HepG2 (cell line): ENCODE data around the gene ASH1L. TPM values are rescaled to one million over a fixed set of nuclear protein-coding genes. Genes with fewer than 3 reads are reported as not detected.

ENCODE experiments used
- ATAC-seq: fragments of 200-7000 bp; cut with Tn5 transposase; 3 replicates; pipeline ENCODE4 v1.9.1; 2020; ENCODE audit warnings: mild to moderate bottlenecking, moderate library complexity
- BruUV-seq: library from RNA; stranded (reverse); fragments of 400-500 nt; replicated peaks from 2 replicates; lab custom pipeline; 2021; lab: Mats Ljungman, UMichigan
- CTCF ChIA-PET: fragments of 300-600 bp; formaldehyde crosslinking; extraction: SDS; loops from one replicate; lab custom pipeline; 2021; ENCODE audit warnings: low total read pairs, inconsistent platforms, low intra/inter-chr PET ratio; lab: Yijun Ruan, JAX
- POLR2A ChIA-PET: fragments of 350-600 bp; sonication (Branson Sonifier 250); formaldehyde crosslinking; loops from one replicate; lab custom pipeline; 2020; ENCODE audit warnings: antibody characterized with exemption, inconsistent platforms; lab: Yijun Ruan, JAX
- DNase-seq: peaks from one replicate; pipeline ENCODE4 v3.0.0-alpha.2; 2015; ENCODE audit warnings: low spot score
- FAIRE-seq: peaks from 3 replicates; lab custom pipeline; 2011; peaks lifted over from hg19 to GRCh38; lab: Jason Lieb, UNC
- H2AFZ ChIP-seq: one replicate; pipeline ENCODE4 v1.6.1; 2011; ENCODE audit warnings: low read length, inconsistent platforms
- H3K27ac ChIP-seq: fragments of 300-600 bp; 3 replicates; pipeline ENCODE4 v1.8.0; 2011; ENCODE audit warnings: mixed run types, mild to moderate bottlenecking, mixed read lengths, low read length, inconsistent platforms; ENCODE audit not compliant: insufficient read depth; ENCODE audit errors: extremely low read length
- H3K27me3 ChIP-seq, 2 experiments: fragments of 200-600 bp in 1 of 2; 2 replicates in 1 of 2; 3 replicates in 1 of 2; pipeline versions ENCODE4 v1.6.0 to v1.8.0; 2011; ENCODE audit warnings: low read length in 2 of 2, mild to moderate bottlenecking in 2 of 2, moderate library complexity in 2 of 2, inconsistent platforms in 1 of 2; ENCODE audit not compliant: insufficient read depth in 2 of 2, control insufficient read depth in 1 of 2
- H3K36me3 ChIP-seq, 2 experiments: fragments of 200-600 bp in 1 of 2; replicated peaks in 1 of 2; 2 replicates in 1 of 2; 3 replicates in 1 of 2; pipeline versions ENCODE4 v1.5.1 to v1.8.0; 2011; ENCODE audit warnings: low read length in 2 of 2, inconsistent platforms in 1 of 2; ENCODE audit not compliant: insufficient read depth in 2 of 2, control insufficient read depth in 1 of 2
- H3K4me1 ChIP-seq: 2 replicates; pipeline ENCODE4 v1.5.1; 2012; ENCODE audit warnings: low read length, inconsistent platforms; ENCODE audit not compliant: insufficient read depth
- H3K4me2 ChIP-seq: 2 replicates; pipeline ENCODE4 v1.6.0; 2011; ENCODE audit warnings: low read depth, low read length, inconsistent platforms
- H3K4me3 ChIP-seq, 3 experiments: fragments of 200-600 bp in 1 of 3; sonication (generic), shearing (Covaris generic) in 1 of 3; replicated peaks in 1 of 3; 2 replicates each; pipeline ENCODE4 v1.5.1; 2011 to 2016; ENCODE audit warnings: low read length in 3 of 3, inconsistent platforms in 2 of 3, low read depth in 2 of 3, mild to moderate bottlenecking in 2 of 3, control low read depth in 1 of 3, mixed read lengths in 1 of 3; ENCODE audit not compliant: insufficient read depth in 1 of 3
- H3K79me2 ChIP-seq: one replicate; pipeline ENCODE4 v1.6.1; 2011; ENCODE audit warnings: low read length, inconsistent platforms; ENCODE audit not compliant: insufficient read depth
- H3K9ac ChIP-seq: 2 replicates; pipeline ENCODE4 v1.6.0; 2011; ENCODE audit warnings: mild to moderate bottlenecking, low read depth, low read length, inconsistent platforms; ENCODE audit not compliant: insufficient read depth
- H3K9me3 ChIP-seq: 2 replicates; pipeline ENCODE4 v1.5.1; 2012; ENCODE audit warnings: mild to moderate bottlenecking, low read length
- H4K20me1 ChIP-seq: 2 replicates; pipeline ENCODE4 v1.6.0; 2011; ENCODE audit warnings: inconsistent platforms, mild to moderate bottlenecking, low read length, moderate library complexity; ENCODE audit not compliant: insufficient read depth
- HMG20B ChIP-seq: conservative IDR thresholded peaks from 2 replicates; pipeline ENCODE4 v1.6.1; 2016; ENCODE audit warnings: missing genetic modification reagents, missing compliant biosample characterization
- MAFK ChIP-seq, 2 experiments: IDR thresholded peaks in 1 of 2; conservative IDR thresholded peaks in 1 of 2; 2 replicates each; pipeline ENCODE4 v1.6.1; 2011; ENCODE audit warnings: improper control_type of control experiment in 2 of 2, low read length in 2 of 2
- SMYD3 ChIP-seq: sonication (generic); formaldehyde crosslinking; IDR thresholded peaks from 2 replicates; pipeline ENCODE4 v1.8.1; 2023; ENCODE audit warnings: mild to moderate bottlenecking, missing genetic modification reagents
- TRIM24 ChIP-seq: sonication (generic); formaldehyde crosslinking; IDR thresholded peaks from 2 replicates; pipeline ENCODE4 v1.8.0; 2022; ENCODE audit warnings: mild to moderate bottlenecking, missing genetic modification reagents
- ZBTB40 ChIP-seq, 2 experiments: fragments of 450-650 bp in 1 of 2; sonication (generic) in 1 of 2; formaldehyde crosslinking in 1 of 2; IDR thresholded peaks; 2 replicates each; pipeline versions ENCODE4 v1.6.1 to v1.8.0; 2016 to 2022; ENCODE audit warnings: antibody characterized with exemption in 1 of 2, mild to moderate bottlenecking in 1 of 2, missing genetic modification reagents in 1 of 2
- ZHX1 ChIP-seq: sonication (generic); formaldehyde crosslinking; IDR thresholded peaks from 2 replicates; pipeline ENCODE4 v1.8.1; 2022; ENCODE audit warnings: low read depth, mild to moderate bottlenecking, missing genetic modification reagents
- ZNF431 ChIP-seq: sonication (generic); formaldehyde crosslinking; IDR thresholded peaks from 2 replicates; pipeline ENCODE4 v1.9.0; 2022; ENCODE audit warnings: missing genetic modification reagents, low read depth, mild to moderate bottlenecking, borderline replicate concordance
- WGBS: methylation state at CpG from one replicate; pipeline ENCODE4 v1.1.6; 2017; ENCODE audit warnings: low lambda C conversion rate; 5-methylcytosine and 5-hydroxymethylcytosine counted together
- in situ Hi-C: cut with HindIII; loops from 2 replicates; pipeline ENCODE4 v1.10.0; 2017; ENCODE audit warnings: low pct_unique_long_range_greater_than_20kb; ENCODE audit not compliant: extremely low pct_ligation_motif_present
- intact Hi-C: fragments of 100-400 bp; cut with micrococcal nuclease; formaldehyde crosslinking; loops from one replicate; pipeline ENCODE4 v1.10.0; 2022; ENCODE audit not compliant: unreplicated experiment
- polyA plus RNA-seq, 8 experiments: library from polyadenylated mRNA; depleted of rRNA in 3 of 8; stranded (reverse) in 7 of 8; unstranded in 1 of 8; fragments of >200 nt; fragmentation: Illumina TruSeq in 4 of 8; extraction: Trizol in 4 of 8; gene quantifications; 2 replicates each; pipeline versions ENCODE4 v1.2.1 to v1.2.3, GENCODE V29; 2011 to 2016; ENCODE audit warnings: low read depth in 4 of 8, missing spikeins in 1 of 8, mixed read lengths in 1 of 8; ENCODE audit not compliant: insufficient read depth in 1 of 8
- total RNA-seq, 5 experiments: library from RNA; depleted of rRNA; stranded (reverse); fragments of >200 nt; fragmentation: Illumina TruSeq; extraction: Trizol; gene quantifications; 2 replicates each; pipeline ENCODE4 v1.2.3, GENCODE V29; 2016; ENCODE audit warnings: low read depth in 1 of 5

Gene ASH1L
- total and polyA plus RNA-seq, 2 of the 13 experiments (the other 11 are each of a cell fraction or from before 2014, with no cell fraction given), result 10.2 to 15.3 TPM

DNA sequence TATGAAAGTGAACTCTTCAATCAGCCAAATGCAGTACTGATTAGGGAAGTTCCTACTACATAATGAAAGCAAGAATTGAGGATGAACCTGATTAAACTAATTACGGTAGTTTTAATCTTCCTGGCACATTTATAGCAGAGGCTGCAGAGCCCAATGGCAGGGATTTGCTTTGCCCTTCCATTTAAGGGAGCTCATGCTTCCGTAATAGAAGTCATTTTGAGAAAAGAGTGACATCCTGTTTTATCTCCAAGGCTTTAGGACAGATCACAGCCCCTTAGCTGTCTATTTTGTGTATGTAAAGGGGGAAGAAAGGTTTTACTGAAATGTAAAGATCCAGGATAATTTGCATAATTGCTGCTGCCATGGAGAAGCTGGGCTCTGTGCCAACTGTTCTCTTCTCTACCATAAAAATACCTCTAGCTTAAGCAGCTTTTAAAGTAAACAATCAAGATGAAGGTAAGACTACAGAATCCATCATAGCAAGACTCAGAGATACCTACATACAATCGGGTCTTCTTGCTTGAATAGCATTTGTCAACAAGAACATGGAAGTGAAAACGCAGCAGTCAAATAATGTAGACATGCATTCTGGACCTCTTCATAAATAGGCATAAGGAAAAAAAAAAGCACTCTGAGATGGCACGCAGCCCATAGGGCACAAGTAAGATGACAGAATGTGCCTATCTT lies 62.5 kb downstream of the ASH1L start:
- no peak overlapping the region for H3K4me2 ChIP-seq
- in situ Hi-C loops, result no loop called here
- TF ChIP-seq ZBTB40 (IDR thresholded peaks at IDR 0.05) (no peak), ZBTB40 (CRISPR knock-in tag; IDR thresholded peaks at IDR 0.05) (no peak), SMYD3 (CRISPR knock-in tag) (no peak), MAFK (conservative IDR thresholded peaks at IDR 0.05 in 1 of 2, IDR thresholded peaks at IDR 0.05 in 1 of 2; ENCODE audit: low read length in 2 of 2) (no peak), TRIM24 (CRISPR knock-in tag) (no peak), ZHX1 (CRISPR knock-in tag) (no peak), HMG20B (CRISPR knock-in tag) (no peak), ZNF431 (no peak)

More for the DNA sequence above, 62.5 kb downstream of the ASH1L start:
- POLR2A ChIA-PET, result no interaction called here
- no TSS peak for BruUV-seq
- CTCF ChIA-PET, result no interaction called here
- ATAC-seq (no peak), FAIRE-seq (no peak), DNase-seq (no peak)
- H3K4me1 ChIP-seq, result peaks cover 17% of the 10 kb centered on the region
- peaks cover 0 to 2% of the 10 kb centered on the region in 2 experiments; a peak in 1 of 5 replicates for H3K36me3 ChIP-seq
- intact Hi-C loops, result loop anchor here (10.0 kb wide), 1 partner anchor 45 kb away; no protein-coding TSS in a partner anchor
- H3K4me3 ChIP-seq, result no peak overlapping the region
- H3K9me3 ChIP-seq, result no peaks in the 10 kb centered on the region
- no peak overlapping the region for H3K27ac ChIP-seq
- H3K27me3 ChIP-seq, result no peaks in the 10 kb centered on the region
- H2AFZ ChIP-seq, result no peak overlapping the region
- peaks cover 55% of the 10 kb centered on the region for H3K79me2 ChIP-seq
- 82% methylated on average over 5 of the region's 5 CpGs for WGBS
- H3K9ac ChIP-seq, result no peak overlapping the region
- peaks cover 14% of the 10 kb centered on the region for H4K20me1 ChIP-seq
